CD4-positive, alpha-beta T cell treated with Interleukin-6 at 100 ng/mL for 8 hours (primary cell): ENCODE results near the gene STX5.
"Not testable (repeated sequence)": the region's sequence is repeated elsewhere in the genome, so short reads cannot be mapped to it uniquely, and the experiment has no call there.

Experiments used
- DNase-seq: peaks from one replicate; pipeline ENCODE4 v3.0.0-alpha.2; 2020; ENCODE audit warnings: mixed read lengths, low spot score

The STX5 gene

GRCh38 chr11:62786318-62787004, 45.4 kb downstream of the STX5 start:
- DNase-seq, result peak; percentile 82

GRCh38 chr11:62782753-62783152, 49.1 kb downstream of the STX5 start:
- no peak for DNase-seq

DNA sequence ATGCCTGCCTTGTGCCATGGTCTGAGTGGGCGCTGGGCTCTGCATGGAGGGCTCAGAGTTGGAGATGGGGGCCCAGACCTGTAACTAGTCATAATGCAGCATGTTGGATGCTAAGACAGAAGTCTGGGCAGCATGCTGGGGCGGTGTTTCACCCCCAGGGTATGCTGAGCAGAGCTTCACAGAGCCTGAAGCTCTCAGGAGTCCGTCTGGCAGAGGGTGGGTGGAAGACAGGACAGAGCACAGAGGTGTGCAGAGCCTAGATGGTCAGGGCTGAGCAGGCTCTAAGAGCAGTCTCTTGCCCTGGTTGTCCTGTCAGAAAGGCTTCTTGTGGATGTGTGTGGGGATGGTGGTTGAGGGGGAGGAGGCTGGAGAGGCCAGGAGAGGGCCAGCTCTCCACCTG, 53.4 kb downstream of the STX5 start:
- no peak for DNase-seq

DNA sequence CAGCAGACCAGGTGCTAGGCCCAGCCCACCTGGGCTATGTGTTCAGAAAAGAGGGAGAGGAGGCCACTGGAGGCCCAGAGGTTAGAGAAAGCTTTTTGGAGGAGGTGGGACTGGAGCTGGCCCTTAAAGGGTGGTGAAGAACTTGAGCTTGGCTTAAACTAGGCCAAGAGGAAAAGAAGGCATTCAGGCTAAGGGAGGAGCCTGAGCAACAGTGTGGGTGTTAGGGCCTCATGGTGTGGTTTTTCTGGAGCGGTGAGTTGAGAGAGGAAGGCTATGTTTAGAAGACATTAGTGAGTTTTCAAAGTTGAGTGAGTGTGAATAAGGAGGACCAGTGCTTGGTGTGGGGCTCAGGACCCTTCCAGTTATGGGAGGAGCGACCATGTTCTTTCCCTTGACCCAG, 54.5 kb downstream of the STX5 start:
- DNase-seq, result no peak

DNA sequence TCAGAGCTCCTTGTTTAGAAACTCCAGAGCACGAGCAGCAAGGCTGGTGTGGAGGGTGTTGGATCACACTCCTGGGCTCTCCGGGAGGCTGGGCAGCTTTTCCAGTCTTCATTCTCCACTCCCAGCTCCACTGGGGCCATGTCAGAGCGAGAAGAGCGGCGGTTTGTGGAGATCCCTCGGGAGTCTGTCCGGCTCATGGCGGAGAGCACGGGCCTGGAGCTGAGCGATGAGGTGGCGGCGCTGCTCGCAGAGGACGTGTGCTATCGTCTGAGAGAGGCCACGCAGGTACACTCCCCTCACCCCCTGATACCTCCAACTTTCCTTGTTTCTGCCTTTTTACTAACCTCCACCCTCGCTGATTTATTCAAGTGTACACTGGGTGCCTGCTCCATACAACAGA, 56.2 kb downstream of the STX5 start:
- no peak for DNase-seq

GRCh38 chr11:62774407-62774806, 57.4 kb downstream of the STX5 start:
- no peak for DNase-seq

DNA sequence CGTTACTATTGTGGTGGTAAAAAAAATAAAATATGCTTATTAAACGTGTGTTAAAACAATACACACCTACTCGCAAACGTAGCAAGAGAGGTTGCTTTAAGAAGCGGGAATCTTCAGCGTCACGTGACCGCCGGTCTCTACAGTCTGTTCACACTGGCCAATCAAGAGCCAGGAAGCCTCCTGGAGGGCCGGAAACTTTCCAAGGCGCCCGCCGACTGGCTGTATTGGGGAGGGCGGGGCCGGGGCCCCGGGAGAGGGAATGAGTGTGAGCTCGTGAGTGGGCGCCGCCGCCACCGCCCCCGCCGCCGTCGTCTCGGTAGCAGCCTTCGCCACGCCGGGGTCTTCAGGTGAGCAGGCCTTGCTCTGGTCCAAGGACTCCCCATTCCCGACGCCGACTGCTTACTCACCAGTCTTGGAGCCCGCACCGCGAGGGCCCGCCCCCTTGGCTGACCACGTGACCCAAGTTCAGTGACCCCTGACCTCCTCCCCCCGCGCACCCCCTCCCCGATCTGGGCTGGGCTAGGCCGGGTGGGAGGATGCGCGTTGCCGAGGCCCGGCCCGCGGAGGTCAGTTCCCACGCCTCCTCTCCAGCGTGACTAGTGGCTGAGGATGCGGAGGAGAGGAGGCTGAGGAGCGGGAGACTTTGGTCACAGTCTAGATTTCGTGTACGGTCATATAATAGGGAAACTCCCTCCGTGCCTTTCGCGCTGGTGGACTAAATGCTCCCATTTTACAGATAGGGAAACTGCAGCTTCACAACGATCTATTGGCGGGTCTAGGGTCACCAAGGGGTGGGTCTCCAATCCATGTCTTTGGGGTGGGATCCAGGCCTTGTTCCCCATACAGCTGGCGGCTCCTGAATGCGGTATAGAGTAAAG, 60.5 kb downstream of the STX5 start, which contains the start of gene TAF6L:
Gene TAF6L (plus strand): TSS at position 253 of the 878 bp plus-strand sequence. CDS start 4,388 bp downstream, outside the sequence.
- peak; percentile 91 for DNase-seq

DNA sequence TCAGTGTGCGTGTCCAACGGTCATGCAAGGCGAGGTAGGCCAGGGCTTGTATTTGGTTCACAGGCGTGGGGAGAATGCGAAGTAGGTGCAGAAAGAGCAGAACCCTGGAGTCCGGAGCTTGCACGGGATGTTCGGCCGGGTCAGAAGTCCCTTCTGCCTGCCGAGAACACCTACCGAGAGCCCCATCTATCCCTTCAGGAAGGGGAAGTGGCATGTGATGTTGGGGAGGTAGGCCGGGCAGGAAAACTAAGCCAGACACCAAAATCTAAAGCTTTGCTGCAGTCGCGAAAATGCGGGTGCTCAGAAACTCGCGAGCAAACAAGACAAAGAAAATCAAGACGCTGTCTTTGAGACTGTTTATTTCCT, 61.1 kb downstream of the STX5 start:
- DNase-seq, result no peak

- DNase-seq, result not testable (repeated sequence)
Measured at GRCh38 chr11:62760867-62761227, 71.0 kb downstream of the STX5 start.

DNA sequence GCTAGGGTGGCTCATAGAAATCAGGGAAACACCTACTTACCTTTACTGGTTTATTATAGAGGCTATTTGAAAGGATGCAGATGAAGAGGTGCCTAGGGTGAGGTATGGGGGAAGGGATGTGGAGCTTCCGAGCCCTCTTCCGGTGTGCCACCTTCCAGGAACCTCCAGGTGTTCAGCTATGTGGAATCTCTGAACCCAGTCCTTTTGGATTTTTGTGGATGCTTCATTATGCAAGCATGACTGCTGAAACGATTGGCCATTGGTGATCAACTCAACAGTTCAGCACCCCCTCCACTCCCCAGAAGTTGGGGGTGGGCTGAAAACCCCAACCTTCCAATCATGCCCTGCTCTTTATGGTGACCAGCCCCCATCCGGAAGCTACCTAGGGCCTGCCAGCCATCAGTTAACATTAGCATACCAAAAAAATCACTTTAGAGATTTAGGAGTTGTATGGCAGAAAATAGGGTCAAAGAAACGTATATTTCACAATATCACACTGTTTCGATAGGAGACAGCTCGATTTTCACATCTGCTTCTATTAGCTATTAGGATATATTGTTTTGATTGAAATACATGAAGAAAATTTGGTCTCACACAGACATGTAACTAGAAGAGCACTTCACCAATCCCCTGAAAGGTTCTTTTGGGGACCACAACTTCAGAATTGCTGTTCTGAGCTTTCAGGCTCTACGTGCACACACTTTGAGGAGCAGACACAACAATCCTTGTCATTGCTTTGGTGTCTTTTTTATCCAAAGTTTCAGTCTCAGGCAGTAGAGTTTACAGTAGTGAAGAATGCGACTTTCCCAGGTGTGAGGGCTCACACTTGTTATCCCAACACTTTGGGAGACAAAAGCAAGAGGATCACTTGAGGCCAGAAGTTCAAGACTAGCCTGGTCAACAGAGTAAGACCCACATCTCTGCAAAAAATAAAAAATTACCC, 73.7 kb downstream of the STX5 start:
- DNase-seq, result no peak
